B cell (primary cell): ENCODE results near the gene PDPR. TPM values are rescaled to one million over a fixed set of nuclear protein-coding genes. Genes with fewer than 3 reads are reported as not detected.
"Not testable (repeated sequence)": the region's sequence is repeated elsewhere in the genome, so short reads cannot be mapped to it uniquely, and the experiment has no call there.

Experiments
- ATAC-seq: fragments of 200-7000 bp; cut with Tn5 transposase; one replicate; pipeline ENCODE4 v1.10.0; 2021; ENCODE audit warnings: low read depth, mild to moderate bottlenecking, moderate number of reproducible peaks, moderate library complexity
- CTCF ChIA-PET: fragments of 350-600 bp; sonication (Branson Sonifier 250); formaldehyde crosslinking; loops from one replicate; lab custom pipeline; 2021; ENCODE audit warnings: antibody characterized with exemption, inconsistent platforms; lab: Charles Lee
- POLR2A ChIA-PET: fragments of 350-600 bp; sonication (Branson Sonifier 250); formaldehyde crosslinking; loops from one replicate; lab custom pipeline; 2021; ENCODE audit warnings: antibody characterized with exemption; lab: Charles Lee
- DNase-seq: peaks from one replicate; pipeline ENCODE4 v3.0.0; 2013
- H2AFZ ChIP-seq: 2 replicates; pipeline ENCODE4 v1.6.1; 2012; ENCODE audit warnings: mild to moderate bottlenecking, low read depth, low read length; ENCODE audit not compliant: insufficient read depth, poor library complexity, severe bottlenecking
- H3K27ac ChIP-seq, 2 donors: 1 replicate in 1 of 2; 2 replicates in 1 of 2; pipeline ENCODE4 v1.5.1; 2012 to 2013; ENCODE audit warnings: low read length in 2 of 2, mild to moderate bottlenecking in 2 of 2, moderate library complexity in 1 of 2
- H3K27me3 ChIP-seq, 4 experiments: fragments of 200-600 bp in 1 of 4; sonication (generic) in 1 of 4; replicated peaks in 1 of 4; 1 replicate in 2 of 4; 2 replicates in 2 of 4; pipeline versions ENCODE4 v1.6.1 to v1.7.0; 2013 to 2016; ENCODE audit warnings: low read length in 3 of 4, mild to moderate bottlenecking in 2 of 4, mixed read lengths in 1 of 4, moderate library complexity in 1 of 4; ENCODE audit not compliant: insufficient read depth in 4 of 4, control insufficient read depth in 3 of 4; ENCODE audit errors: control extremely low read depth in 1 of 4
- H3K36me3 ChIP-seq, 2 experiments: replicated peaks in 1 of 2; 1 replicate in 1 of 2; 2 replicates in 1 of 2; pipeline versions ENCODE4 v1.6.1 to v1.7.1; 2013; ENCODE audit warnings: low read length in 1 of 2; ENCODE audit not compliant: insufficient read depth in 2 of 2, control insufficient read depth in 1 of 2; ENCODE audit errors: control extremely low read depth in 1 of 2, extremely low read depth in 1 of 2
- H3K4me1 ChIP-seq, 2 donors: fragments of 200-600 bp in 1 of 2; sonication (generic) in 1 of 2; 1 replicate in 1 of 2; 2 replicates in 1 of 2; pipeline versions ENCODE4 v1.5.1 to v1.6.1; 2013 to 2017; ENCODE audit warnings: low read length in 2 of 2; ENCODE audit not compliant: control insufficient read depth in 2 of 2, insufficient read depth in 2 of 2
- H3K4me2 ChIP-seq: replicated peaks from 2 replicates; pipeline ENCODE3; 2012; ENCODE audit warnings: mild to moderate bottlenecking, low read depth, low read length; ENCODE audit not compliant: poor library complexity, severe bottlenecking
- H3K4me3 ChIP-seq, 5 experiments: fragments of 200-600 bp in 1 of 5; sonication (generic) in 1 of 5; 1 replicate in 3 of 5; 2 replicates in 2 of 5; pipeline versions ENCODE4 v1.5.1 to v1.7.0; 2011 to 2016; ENCODE audit warnings: low read length in 4 of 5, mild to moderate bottlenecking in 4 of 5, low read depth in 2 of 5, control low read depth in 1 of 5, moderate library complexity in 1 of 5; ENCODE audit not compliant: insufficient read depth in 1 of 5; ENCODE audit errors: control extremely low read depth in 1 of 5, extremely low read depth in 1 of 5
- H3K79me2 ChIP-seq: fragments of 200-600 bp; sonication (generic); one replicate; pipeline ENCODE4 v1.6.0; 2016; ENCODE audit warnings: low read length; ENCODE audit not compliant: control insufficient read depth, insufficient read depth
- H3K9ac ChIP-seq: fragments of 200-600 bp; sonication (generic); 2 replicates; pipeline ENCODE4 v1.6.1; 2017; ENCODE audit warnings: mild to moderate bottlenecking, low read length, moderate library complexity
- H3K9me3 ChIP-seq, 3 donors: one replicate each; pipeline versions ENCODE4 v1.6.1 to v1.7.1; 2013; ENCODE audit warnings: low read length in 2 of 3; ENCODE audit not compliant: control insufficient read depth in 2 of 3, insufficient read depth in 1 of 3; ENCODE audit errors: control extremely low read depth in 1 of 3
- H4K20me1 ChIP-seq: 2 replicates; pipeline ENCODE4 v1.6.0; 2012; ENCODE audit warnings: mild to moderate bottlenecking, low read length; ENCODE audit not compliant: insufficient read depth, control insufficient read depth, poor library complexity, severe bottlenecking
- H3K27ac Mint-ChIP-seq: one replicate; pipeline ENCODE4 v1.8.0; 2021; ENCODE audit warnings: mixed read lengths
- H3K27me3 Mint-ChIP-seq: one replicate; pipeline ENCODE4 v1.8.0; 2021; ENCODE audit warnings: mixed read lengths
- H3K4me1 Mint-ChIP-seq: one replicate; pipeline ENCODE4 v1.8.0; 2021; ENCODE audit warnings: mixed read lengths
- H3K4me3 Mint-ChIP-seq: one replicate; pipeline ENCODE4 v1.8.0; 2021; ENCODE audit warnings: mixed read lengths
- H3K9me3 Mint-ChIP-seq: one replicate; pipeline ENCODE4 v1.8.0; 2022; ENCODE audit warnings: mixed read lengths; ENCODE audit not compliant: insufficient read depth
- EZH2 ChIP-seq: IDR thresholded peaks from 2 replicates; pipeline ENCODE4 v1.6.1; 2012; ENCODE audit warnings: borderline replicate concordance, low read depth, mild to moderate bottlenecking, moderate library complexity, low read length; ENCODE audit not compliant: insufficient read depth, poor library complexity, severe bottlenecking
- WGBS: methylation state at CpG from one replicate; pipeline ENCODE4 v1.1.5; 2013; ENCODE audit warnings: missing lambda C conversion rate; ENCODE audit not compliant: insufficient coverage; 5-methylcytosine and 5-hydroxymethylcytosine counted together
- intact Hi-C: fragments of 100-400 bp; cut with micrococcal nuclease; formaldehyde crosslinking; loops from one replicate; pipeline ENCODE4 v1.10.0; 2022
- polyA plus RNA-seq: library from polyadenylated mRNA; depleted of rRNA; stranded (reverse); fragments of >200 nt; gene quantifications from 2 replicates; pipeline ENCODE4 v1.2.3, GENCODE V29; 2012
- total RNA-seq, 2 donors: library from RNA; stranded (reverse); fragments of 120-200 nt in 1 of 2; gene quantifications; 1 replicate in 1 of 2; 2 replicates in 1 of 2; pipeline versions ENCODE4 v1.2.3 to v1.2.4, GENCODE V29; 2013 to 2022
- TF ChIP-seq, protein P1 (sequence below): fragments of 200-600 bp; IDR thresholded peaks from one replicate; pipeline ENCODE4 v1.8.0; 2022; ENCODE audit warnings: antibody characterized with exemption, mild to moderate bottlenecking

PDPR gene
- total and polyA plus RNA-seq, 2 donors (not counting 1 experiment from before 2014, with no cell fraction given), result 14.7 to 28.3 TPM

DNA sequence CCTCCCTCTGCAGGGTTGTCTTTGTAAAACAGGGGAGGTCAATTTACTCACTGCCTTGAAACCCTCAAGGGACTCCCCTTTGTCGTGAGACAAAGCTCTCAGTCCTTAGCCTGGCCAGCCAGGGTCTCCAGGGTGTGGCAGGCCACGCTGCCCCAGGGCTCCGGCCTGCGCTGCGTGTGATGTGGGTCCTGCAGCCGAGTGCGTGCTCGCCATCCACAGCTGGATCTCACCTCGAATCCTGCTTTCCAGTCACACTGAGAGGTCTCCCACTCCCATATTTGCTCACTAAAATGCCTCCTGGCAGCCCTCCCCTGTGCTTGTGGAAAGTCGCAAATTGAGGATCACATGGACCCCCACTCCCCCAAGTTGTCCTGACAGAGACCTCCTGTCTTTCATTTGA lies 49.5 kb downstream of the PDPR start:
- Mint-ChIP-seq H3K27me3 (no peaks in the 10 kb centered on the region), H3K9me3 (no peaks in the 10 kb centered on the region), H3K4me1 (peaks cover 3% of the 10 kb centered on the region), H3K4me3 (no peak overlapping the region), H3K27ac (no peak overlapping the region)
- no peaks in the 10 kb centered on the region for H4K20me1 ChIP-seq
- POLR2A ChIA-PET, result no interaction called here
- H3K79me2 ChIP-seq, result no peaks in the 10 kb centered on the region
- H3K27ac ChIP-seq, result no peak overlapping the region
- no peak overlapping the region for H2AFZ ChIP-seq
- no peaks in the 10 kb centered on the region for H3K4me1 ChIP-seq
- 89% methylated on average over 9 of the region's 10 CpGs for WGBS
- no peak for TF ChIP-seq EZH2
- TF ChIP-seq, protein P1, sequence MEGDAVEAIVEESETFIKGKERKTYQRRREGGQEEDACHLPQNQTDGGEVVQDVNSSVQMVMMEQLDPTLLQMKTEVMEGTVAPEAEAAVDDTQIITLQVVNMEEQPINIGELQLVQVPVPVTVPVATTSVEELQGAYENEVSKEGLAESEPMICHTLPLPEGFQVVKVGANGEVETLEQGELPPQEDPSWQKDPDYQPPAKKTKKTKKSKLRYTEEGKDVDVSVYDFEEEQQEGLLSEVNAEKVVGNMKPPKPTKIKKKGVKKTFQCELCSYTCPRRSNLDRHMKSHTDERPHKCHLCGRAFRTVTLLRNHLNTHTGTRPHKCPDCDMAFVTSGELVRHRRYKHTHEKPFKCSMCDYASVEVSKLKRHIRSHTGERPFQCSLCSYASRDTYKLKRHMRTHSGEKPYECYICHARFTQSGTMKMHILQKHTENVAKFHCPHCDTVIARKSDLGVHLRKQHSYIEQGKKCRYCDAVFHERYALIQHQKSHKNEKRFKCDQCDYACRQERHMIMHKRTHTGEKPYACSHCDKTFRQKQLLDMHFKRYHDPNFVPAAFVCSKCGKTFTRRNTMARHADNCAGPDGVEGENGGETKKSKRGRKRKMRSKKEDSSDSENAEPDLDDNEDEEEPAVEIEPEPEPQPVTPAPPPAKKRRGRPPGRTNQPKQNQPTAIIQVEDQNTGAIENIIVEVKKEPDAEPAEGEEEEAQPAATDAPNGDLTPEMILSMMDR, result no peak
- H3K27me3 ChIP-seq, result no peaks in the 10 kb centered on the region
- H3K9ac ChIP-seq, result no peak overlapping the region
- H3K4me3 ChIP-seq, result no peak overlapping the region
- H3K36me3 ChIP-seq, result peaks cover 8 to 43% of the 10 kb centered on the region in 2 experiments
- H3K9me3 ChIP-seq, result no peaks in the 10 kb centered on the region
- H3K4me2 ChIP-seq, result no peak overlapping the region
- ATAC-seq (no peak), DNase-seq (peak; percentile 8)
- intact Hi-C loops, result loop anchor here (10.0 kb wide), 2 partner anchors 101 to 491 kb away; no protein-coding TSS in a partner anchor
- CTCF ChIA-PET, result interaction anchor here (0.9 to 1.4 kb wide), 2 partner anchors 11 to 490 kb away, joined by 3 to 9 read pairs; no protein-coding TSS in a partner anchor

DNA sequence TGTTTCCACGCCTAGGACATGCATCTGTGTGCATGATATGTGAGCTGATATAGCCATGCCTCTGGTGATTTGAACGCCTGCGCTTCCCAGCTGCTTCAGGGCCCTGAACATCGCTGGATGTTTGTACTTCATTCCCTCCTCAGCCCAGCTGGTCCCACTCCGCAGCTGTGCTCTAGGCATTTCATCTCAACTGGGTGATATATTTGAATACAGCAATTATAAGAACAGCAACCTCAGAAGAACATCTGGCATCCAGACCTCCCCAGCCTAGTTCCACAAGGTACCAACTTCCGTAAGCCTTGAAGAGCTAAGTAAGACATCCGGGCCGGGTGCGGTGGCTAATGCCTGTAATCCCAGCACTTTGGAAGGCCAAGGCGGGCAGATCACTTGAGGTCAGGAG lies 52.6 kb downstream of the PDPR start:
- H3K27ac ChIP-seq, CTCF ChIA-PET, POLR2A ChIA-PET, H3K9me3 Mint-ChIP-seq, H3K9me3 ChIP-seq, H3K79me2 ChIP-seq, ATAC-seq, H3K27me3 Mint-ChIP-seq, H3K4me2 ChIP-seq, H3K4me1 Mint-ChIP-seq, H2AFZ ChIP-seq, H3K27me3 ChIP-seq, H3K9ac ChIP-seq, H3K4me3 Mint-ChIP-seq, H3K4me3 ChIP-seq, H3K27ac Mint-ChIP-seq, H3K4me1 ChIP-seq, DNase-seq, H4K20me1 ChIP-seq: not testable (repeated sequence)
- no CpG with 5 or more reads among the region's 10 CpGs for WGBS
- peaks cover 0 to 12% of the 10 kb centered on the region in 2 experiments for H3K36me3 ChIP-seq
- intact Hi-C loops, result loop anchor here (10.0 kb wide), 2 partner anchors 98 to 488 kb away; no protein-coding TSS in a partner anchor

DNA sequence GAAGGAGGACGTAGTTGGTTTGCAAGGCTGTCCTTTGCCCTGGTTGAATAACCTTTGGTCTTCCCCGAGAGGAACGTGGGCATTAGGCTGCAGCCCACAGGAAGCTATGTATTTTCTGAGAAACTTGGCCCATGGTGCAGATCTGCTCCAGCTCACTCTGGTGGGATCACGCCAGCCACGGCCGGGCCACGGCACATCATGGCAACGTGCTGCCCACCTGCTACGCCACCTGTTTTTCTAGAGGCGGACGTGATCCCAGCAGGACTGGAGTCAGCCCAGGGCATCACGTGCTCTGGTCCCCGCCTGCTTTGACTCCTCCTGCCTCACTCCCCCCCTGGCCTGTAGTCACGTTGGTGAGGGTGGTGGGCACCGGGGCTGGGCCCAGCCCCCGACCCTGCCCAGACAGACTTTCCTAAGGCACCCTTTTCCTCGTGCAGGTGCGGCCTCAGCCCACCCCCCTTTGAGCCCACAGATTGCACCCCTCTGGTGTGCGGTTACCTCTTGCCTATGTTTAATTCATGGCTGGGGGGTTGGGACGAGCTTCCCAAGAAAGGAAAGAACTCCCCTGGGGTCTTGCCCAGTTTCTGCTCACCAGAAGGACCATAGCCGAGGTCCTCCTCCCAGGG lies 59.2 kb downstream of the PDPR start, which contains the start of gene CLEC18C:
CLEC18C (plus strand) TSS at position 576 of the 626 bp plus-strand sequence. CDS start 492 bp downstream, outside the sequence.
- H3K27ac ChIP-seq, ATAC-seq, H3K27me3 Mint-ChIP-seq, H3K9me3 Mint-ChIP-seq, H3K4me3 Mint-ChIP-seq, CTCF ChIA-PET, H3K4me1 Mint-ChIP-seq, H3K4me3 ChIP-seq, H3K9ac ChIP-seq, H3K27me3 ChIP-seq, H3K4me1 ChIP-seq, H3K36me3 ChIP-seq, H3K27ac Mint-ChIP-seq, H4K20me1 ChIP-seq, H3K4me2 ChIP-seq, DNase-seq, H3K79me2 ChIP-seq, H3K9me3 ChIP-seq, H2AFZ ChIP-seq, intact Hi-C loops, POLR2A ChIA-PET: not testable (repeated sequence)
- 80% methylated on average over 2 of the region's 21 CpGs for WGBS
